ENCODE results near the gene PWWP2A.

DNA sequence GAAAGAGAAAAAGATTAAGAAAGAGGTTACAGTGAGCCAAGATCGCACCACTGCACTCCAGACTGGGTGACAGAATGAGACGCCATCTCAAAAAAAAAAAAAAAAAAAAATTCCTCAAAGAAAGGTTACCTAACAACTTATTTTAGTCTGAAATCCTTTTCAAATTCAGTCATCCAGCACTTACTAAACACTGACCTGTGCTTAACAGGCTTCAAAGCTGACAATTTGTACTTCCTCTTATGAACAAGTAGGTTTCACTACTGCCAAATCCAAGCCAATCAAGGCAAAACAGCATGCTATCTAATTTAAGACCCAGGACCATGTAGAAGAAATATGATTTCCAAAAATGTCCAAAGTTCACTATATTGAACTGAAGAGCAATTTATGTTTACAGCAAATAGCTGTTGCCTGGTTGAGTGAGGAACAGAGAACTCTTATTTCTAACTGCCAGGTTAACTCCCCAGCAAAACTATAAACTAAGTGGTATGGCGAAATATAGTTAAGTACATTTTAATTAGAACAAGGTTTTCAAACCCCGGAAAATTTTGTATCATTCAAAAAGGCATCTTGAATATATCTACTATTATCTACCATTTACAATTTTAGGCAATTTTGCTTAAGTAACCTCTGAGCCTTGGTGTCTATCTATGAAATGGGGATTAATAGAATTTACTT, 13.4 kb downstream of the PWWP2A start:
- TF ChIP-seq POLR2AphosphoS5 (IDR thresholded peaks at IDR 0.05; ENCODE audit: borderline replicate concordance, low read depth, low read length) (no peak), EZH2 (IDR thresholded peaks at IDR 0.05) (no peak), FOXP2 (optimal IDR thresholded peaks at IDR 0.05; ENCODE audit: control extremely low read depth, extremely low read length, insufficient read depth) (no peak)

Data from SK-N-MC (cell line).